22Rv1 (cell line): ENCODE measurements around the gene HABP2.

Experiments
- CTCF ChIP-seq: fragments of 450-650 bp; IDR thresholded peaks from 2 replicates; pipeline ENCODE4 v1.5.1; 2017; ENCODE audit warnings: mild to moderate bottlenecking
- ZFX ChIP-seq: fragments of 450-650 bp; IDR thresholded peaks from 2 replicates; pipeline ENCODE4 v1.6.1; 2017; ENCODE audit warnings: antibody characterized with exemption, borderline replicate concordance

- TF ChIP-seq CTCF (no peak), ZFX (no peak)
Measured at GRCh38 chr10:113543107-113543955, 9.5 kb upstream of the HABP2 start.
